ENCODE measurements around the gene CSNK1G2.

CSNK1G2 gene

DNA sequence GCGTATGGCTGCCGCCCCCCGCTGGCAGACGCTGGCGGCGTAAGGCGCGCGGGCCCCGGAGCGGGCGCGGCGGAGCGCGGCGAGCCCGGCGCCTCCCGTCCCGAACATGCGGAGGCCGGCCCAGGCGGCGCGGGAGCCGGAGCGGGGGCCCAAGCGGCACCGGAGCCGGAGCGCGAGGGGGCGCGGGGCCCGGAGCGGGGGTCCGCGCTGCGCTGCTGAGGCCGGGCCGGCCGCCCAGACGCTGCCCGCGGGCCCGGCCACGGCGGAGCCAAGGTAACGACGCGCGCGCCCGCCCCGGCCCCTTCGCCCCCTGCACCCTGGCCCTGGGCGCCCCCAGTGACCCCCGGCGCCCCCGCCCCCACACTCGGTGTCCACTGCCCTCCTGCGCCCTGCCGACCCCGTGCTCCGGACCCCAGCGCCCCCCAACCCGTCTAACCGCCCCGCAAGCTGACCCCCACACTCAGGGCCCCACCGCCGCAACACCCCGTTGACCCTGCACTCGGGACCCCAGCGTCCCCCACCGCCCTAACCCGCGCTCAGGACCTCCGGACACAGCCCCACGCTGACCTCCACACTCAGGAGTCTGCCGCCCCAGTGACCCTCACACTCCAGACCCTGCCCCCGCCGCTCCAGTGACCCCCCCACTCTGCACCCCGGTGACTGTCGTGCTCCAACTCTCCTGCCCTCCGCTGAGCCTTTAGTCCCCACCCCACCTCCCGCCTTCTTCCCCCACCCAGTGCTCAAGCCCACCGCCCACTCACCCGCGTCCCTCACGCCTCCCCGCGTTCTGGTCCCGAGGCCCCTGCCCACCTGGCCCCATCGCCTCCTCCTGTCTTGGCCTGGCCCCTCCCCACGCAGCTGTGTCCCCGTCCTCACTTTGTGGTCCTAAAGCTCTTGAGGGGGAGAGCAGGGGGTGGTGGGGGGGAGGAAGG is at the start of gene CSNK1G2:
Gene CSNK1G2, plus strand, starts transcription at position 27 of the 932 bp plus-strand sequence. CDS start 28,601 bp downstream, outside the sequence.
- H3K27ac ChIP-seq = peak within 1 kb of the TSS; percentile 99
- DNase-seq (ENCODE audit: low read depth, low spot score) = no peak

DNA sequence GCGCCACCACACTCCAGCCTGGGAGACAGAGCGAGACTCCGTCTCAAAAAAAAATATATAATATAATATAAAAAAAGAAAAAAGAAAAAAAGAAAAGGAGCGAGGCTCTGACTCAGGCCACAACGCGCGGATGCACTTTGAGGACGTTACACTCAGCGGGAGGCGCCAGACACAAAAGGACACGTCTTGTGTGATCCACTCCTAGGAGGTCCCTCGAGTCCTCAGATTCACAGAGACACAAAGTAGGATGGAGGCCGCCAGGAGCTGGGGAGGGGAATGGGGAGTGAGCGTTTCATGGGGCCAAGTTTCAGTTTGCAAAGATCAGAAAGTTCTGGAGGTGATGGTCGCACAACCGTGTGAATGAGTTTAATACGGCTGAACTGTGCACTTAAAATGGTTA is 47.2 kb upstream of the CSNK1G2 start:
- DNase-seq (ENCODE audit: low read depth, low spot score) = no peak
- H3K27ac ChIP-seq = no peak overlapping the region

DNA sequence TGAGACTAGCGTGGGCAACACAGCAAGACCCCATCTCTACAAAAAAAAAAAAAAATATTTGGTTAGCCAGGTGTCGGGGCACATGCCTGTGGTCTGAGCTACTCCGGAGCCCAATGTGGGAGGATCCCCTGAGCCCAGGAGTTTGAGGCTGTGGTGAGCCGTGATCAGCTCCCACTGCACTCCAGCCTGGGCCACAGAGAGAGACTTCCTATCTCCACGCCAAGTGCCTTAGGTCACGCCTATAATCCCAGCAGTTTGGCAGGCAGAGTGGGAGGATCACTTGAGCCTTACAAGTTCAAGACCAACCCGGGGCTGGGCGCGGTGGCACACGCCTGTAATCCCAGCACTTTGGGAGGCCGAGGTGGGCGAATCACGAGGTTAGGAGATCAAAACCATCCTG is 44.5 kb upstream of the CSNK1G2 start:
- no peak for DNase-seq (ENCODE audit: low read depth, low spot score)

DNA sequence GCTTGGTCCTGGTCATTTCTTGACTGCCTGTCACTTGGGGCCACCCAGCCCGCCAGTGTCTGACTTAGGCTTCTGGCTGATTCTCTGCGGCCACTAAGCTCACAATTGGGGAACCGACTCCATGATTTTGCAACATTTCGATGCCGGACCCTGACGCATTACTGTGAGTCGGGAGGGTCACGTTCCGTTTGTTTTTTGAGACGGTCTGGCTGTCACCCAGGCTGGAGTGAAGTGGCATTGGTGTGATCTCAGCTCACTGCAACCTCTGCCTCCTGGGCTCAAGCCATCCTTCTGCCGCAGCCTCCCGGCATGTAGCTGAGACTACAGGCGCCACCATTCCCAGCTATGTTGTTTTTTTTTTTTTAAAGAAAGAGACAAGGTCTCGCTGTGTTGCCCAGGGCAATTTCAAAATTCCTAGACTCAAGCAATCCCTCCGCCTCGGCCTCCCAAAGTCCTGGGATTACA is 39.0 kb upstream of the CSNK1G2 start:
- H3K27ac ChIP-seq = no peak overlapping the region
- DNase-seq (ENCODE audit: low read depth, low spot score) = no peak

More for the DNA sequence above, 44.5 kb upstream of the CSNK1G2 start:
- no peak overlapping the region for H3K27ac ChIP-seq

DNA sequence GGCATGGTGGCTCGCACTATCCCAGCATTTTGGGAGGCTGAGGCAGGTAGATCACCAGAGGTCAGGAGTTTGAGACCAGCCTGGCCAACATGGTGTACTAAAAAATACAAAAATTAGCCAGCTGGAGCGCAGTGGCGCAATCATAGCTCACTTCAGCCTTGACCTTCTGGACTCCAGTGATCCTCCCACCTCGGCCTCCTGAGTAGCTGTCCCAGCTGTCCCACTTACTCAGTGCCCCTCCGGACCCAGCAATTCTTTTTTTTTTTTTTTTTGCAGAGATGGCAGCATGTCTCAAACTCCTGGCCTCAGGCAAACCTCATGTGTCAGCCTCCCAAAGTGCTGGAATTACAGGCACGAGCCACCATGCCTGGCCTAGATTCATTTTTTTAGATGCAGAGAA is 38.0 kb upstream of the CSNK1G2 start:
- no peak overlapping the region for H3K27ac ChIP-seq
- no peak for DNase-seq (ENCODE audit: low read depth, low spot score)

DNA sequence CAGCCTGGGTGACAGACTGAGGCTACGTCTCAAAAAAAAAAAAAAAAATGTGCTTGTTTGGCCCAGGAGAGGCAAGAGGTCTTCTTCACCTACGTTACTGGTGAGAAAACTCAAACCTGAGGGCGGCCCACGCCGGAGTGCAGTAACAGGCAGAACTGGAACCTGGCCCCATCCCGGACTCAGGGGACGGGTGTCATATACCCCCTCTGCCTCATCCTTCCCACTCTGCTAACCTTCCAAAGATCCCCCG is 36.2 kb upstream of the CSNK1G2 start:
- peak overlapping the region; percentile 86 for H3K27ac ChIP-seq
- no peak for DNase-seq (ENCODE audit: low read depth, low spot score)

DNA sequence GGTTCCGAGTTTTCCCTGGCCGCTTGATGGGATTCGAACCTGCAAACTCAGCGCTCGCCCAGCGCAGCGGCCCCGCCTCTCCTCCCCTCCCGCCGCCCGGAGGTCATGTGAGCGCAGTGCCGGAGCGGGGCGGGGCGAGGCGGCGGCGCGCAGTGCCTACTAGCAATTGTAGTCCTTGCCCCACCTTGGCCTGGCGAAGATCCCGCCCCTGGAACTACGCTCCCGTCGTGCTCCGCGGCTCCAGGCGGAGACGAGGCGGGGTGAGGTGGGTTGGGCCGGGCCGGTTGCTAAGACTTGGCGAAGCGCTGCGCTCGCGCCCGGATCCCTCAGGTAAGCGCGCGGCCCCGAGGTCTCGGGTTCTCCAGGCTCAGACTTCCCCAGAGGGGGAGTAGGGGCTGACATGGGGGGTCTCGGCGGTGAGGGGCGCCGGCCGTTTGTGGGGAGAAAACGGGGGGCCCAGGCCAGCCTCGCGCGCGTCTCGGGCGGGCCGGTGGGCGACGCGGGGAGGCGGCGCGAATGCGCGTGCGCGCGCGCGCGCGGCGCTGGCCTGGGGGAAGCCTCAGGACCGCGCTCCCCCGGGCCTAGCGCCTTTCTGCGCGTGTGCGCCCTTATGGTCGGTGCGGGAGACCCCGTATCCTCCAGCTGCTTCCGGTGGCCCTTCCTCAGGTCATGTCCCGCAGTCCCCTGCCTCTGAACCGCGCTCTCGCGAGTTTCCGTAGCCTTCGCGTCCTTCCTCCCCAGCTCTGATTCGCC is 35.7 kb upstream of the CSNK1G2 start, which contains the start of the genes ADAT3 and SCAMP4:
Gene ADAT3, plus strand, starts transcription at position 290 of the 753 bp plus-strand sequence. CDS start 6,649 bp downstream, outside the sequence.
Gene SCAMP4, plus strand, starts transcription at position 290 of the 753 bp plus-strand sequence. CDS start 9,621 bp downstream, outside the sequence.
- peak; percentile 98 for DNase-seq (ENCODE audit: low read depth, low spot score)
- H3K27ac ChIP-seq = peak within 1 kb of the TSS; percentile 86

DNA sequence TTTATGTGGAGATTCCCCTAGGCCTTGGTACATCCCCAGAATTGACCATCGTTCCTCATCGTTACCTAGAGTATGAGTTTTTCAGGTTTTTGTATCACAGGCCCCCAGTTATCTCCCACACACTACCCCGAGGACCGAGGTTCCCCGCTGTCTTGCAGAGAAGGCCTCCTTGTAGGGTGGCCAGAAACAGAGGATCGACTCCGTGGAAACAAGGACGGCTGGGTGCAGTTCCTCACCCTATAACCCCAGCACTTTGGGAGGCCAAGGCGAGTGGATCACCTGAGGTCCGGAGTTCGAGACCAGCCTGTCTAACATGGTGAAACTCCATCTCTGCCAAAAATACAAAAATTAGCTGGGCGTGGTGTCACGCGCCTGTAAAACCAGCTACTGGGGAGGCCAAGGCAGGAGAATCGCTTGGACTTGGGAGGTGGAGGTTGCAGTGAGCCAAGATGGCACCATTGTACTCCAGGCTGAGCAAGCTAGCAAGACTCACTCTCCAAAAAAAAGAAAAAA is 35.1 kb upstream of the CSNK1G2 start:
- no peak for DNase-seq (ENCODE audit: low read depth, low spot score)
- H3K27ac ChIP-seq = peak overlapping the region; percentile 86

DNA sequence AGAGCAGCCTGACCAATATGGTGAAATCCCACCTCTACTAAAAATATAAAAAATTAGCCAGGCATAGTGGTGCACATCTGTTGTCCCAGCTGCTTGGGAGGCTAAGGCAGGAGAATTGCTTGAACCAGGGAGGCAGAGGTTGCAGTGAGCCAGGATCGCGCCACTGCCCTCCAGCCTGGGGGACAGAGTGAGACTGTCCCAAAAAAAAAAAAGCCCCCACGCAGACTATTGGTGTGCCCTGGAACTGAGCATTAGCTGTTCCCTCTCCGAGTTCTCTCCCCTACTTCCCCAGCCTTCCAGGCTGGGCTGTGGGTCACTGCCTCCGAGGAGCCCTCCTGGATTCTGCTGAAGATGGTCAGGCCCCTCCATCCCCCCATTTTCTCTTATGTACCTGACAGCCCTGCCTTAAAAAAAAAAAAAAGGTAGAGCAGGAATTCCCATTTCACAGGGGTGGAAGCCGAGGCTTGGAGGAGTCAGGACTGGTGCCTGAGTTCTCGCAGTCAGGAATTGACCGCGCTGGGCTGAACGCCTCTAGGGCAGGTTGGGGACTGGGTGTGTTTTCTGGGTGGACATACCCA is 33.9 kb upstream of the CSNK1G2 start:
- no peak for DNase-seq (ENCODE audit: low read depth, low spot score)
- peak overlapping the region; percentile 61 for H3K27ac ChIP-seq

DNA sequence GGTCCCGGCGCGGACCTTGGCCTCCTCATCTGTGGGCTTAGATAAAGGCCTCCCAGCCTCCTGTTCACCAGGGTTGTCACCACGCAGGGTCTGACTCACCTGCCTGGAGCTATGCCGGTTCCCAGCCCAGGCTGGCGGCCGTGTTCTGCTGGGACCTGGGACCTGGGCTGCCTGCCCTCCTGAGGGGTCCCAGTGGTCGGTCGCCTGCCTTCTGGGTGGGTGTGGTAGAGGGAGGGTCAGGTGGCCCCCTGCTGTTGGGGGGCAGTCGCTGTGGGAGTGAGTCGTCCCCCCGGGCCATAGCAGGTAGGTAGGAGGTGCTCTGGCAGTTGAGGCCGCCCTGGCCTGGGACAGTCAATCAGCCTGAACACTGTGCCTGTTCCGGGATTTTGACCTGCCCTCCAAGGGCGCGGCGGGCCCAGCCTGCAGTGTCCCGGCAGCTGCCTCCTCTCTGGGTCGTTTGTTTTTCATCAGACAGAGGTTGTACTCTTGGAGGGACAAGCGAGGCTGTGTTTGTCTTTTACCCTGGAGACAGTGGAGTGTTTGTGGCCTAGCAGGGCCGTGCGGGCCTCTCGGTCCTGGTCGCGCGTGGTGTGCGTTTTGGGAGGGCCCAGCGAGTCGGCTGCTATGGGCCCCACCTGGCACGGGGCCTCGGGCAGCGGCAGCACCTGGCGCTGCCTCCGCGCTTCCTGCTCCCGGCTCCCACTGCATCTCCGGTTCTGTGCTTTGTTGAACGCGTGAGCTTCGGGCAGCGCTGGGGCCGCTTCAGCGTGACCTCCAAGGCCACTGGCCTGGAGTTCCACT is 33.2 kb upstream of the CSNK1G2 start:
- H3K27ac ChIP-seq = peak overlapping the region; percentile 61
- no peak for DNase-seq (ENCODE audit: low read depth, low spot score)

DNA sequence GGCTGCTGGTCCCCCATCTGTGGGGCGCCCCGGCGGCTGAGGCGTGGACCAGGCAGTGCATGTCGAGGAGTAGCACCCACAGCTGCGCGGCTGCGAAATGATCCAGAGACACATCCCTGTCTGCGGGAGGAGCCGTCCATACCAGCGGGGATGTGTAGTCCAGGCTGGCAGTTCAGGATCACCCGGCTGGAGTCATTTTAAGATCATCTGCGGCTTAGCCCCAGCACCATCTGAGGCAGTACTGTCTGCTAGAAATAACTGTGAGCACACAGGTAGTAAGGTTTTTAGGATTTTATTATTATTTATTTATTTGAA is 32.7 kb upstream of the CSNK1G2 start:
- H3K27ac ChIP-seq = peak overlapping the region; percentile 61
- DNase-seq (ENCODE audit: low read depth, low spot score) = no peak

DNA sequence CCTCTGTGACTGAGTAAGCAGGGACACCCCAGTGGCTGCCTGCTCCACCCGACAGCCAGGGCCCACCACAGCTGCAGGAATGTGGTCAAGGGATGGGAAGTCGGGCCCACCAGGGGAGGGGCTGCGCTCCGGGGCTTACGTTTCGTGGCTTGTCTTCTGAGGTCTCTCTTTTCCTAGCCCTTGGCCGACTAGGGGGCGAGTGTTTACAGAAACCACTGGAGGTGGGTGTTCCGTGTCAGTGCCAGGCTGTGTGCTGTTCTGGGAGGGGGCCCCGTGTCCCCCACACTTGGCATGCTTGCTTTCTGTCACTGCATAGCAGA is 31.3 kb upstream of the CSNK1G2 start:
- no peak for DNase-seq (ENCODE audit: low read depth, low spot score)
- no peak overlapping the region for H3K27ac ChIP-seq

DNA sequence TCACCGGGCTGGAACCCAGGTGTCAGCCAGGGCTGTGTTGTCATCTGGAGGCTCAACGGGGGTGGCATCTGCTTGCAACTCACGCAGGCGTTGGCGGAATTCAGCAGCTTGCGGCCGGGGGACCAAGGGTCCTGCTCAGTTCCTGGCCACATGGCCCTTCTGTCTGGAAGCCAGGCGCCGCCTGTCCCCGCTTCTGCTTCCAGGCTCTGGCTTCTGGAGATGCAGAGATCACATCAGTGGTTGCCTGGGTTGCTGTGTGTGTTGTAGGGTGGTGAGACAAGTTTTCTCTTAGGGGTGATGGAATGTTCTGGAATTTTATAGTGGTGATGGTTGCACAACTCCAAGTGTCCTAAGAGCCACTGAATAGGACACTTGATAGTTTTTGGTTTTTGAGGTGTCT is 30.8 kb upstream of the CSNK1G2 start:
- H3K27ac ChIP-seq = no peak overlapping the region

DNA sequence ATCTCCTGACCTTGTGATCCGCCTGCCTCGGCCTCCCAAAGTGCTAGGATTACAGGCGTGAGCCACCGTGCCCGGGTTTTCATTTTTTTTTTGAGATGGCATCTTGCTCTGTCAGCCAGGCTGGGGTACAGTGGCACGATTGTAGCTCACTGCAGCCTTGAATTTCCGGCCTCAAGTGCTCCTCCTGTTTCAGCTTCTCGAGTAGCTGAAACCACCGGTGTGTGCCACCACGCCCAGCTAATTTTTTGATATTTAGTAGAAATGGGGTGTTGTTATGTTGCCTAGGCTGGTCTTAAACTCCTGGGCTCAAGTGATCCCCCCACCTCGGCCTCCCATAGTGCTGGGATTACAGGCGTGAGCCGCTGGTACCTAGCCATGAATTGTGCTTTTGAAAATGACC is 29.9 kb upstream of the CSNK1G2 start:
- no peak for DNase-seq (ENCODE audit: low read depth, low spot score)
- no peak overlapping the region for H3K27ac ChIP-seq

More for the DNA sequence above, 30.8 kb upstream of the CSNK1G2 start:
- no peak for DNase-seq (ENCODE audit: low read depth, low spot score)

DNA sequence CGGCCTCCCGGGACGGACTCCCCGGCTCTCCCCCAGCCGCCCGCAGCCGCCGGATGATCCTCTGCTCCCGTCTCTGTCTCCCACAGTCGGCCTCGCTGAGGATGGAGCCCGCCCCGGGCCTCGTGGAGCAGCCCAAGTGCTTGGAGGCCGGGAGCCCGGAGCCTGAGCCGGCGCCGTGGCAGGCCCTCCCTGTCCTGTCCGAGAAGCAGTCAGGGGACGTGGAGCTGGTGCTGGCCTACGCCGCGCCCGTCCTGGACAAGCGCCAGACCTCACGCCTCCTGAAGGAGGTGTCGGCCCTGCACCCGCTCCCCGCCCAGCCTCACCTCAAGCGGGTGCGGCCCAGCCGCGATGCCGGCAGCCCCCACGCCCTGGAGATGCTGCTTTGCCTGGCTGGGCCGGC is 29.0 kb upstream of the CSNK1G2 start:
- DNase-seq (ENCODE audit: low read depth, low spot score) = no peak
- no peak overlapping the region for H3K27ac ChIP-seq

DNA sequence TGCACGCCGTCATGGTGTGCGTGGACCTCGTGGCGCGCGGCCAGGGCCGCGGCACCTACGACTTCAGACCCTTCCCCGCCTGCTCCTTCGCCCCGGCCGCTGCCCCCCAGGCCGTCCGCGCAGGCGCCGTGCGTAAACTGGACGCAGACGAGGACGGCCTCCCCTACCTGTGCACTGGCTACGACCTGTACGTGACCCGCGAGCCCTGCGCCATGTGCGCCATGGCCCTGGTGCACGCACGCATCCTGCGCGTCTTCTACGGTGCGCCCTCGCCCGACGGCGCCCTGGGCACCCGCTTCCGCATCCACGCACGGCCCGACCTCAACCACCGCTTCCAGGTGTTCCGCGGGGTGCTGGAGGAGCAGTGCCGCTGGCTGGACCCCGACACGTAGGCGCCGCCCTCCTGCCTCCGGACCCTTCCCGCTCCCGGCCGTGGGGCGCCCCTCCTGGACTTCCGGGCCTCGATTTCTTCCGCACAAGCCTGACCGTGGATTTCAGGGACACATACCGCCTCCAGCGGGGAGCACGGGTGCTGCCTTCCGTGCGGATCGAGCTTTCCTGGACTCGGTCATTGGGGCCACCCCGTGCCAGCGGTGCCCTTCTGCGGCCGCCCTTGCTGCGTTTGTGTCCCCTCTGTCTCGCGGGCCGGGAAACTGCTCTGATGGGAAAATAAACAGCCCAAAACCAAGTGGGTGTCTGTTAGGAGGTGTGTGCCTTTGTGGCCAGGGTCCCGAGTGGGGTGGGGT is 28.0 kb upstream of the CSNK1G2 start:
- DNase-seq (ENCODE audit: low read depth, low spot score) = no peak
- no peak overlapping the region for H3K27ac ChIP-seq

DNA sequence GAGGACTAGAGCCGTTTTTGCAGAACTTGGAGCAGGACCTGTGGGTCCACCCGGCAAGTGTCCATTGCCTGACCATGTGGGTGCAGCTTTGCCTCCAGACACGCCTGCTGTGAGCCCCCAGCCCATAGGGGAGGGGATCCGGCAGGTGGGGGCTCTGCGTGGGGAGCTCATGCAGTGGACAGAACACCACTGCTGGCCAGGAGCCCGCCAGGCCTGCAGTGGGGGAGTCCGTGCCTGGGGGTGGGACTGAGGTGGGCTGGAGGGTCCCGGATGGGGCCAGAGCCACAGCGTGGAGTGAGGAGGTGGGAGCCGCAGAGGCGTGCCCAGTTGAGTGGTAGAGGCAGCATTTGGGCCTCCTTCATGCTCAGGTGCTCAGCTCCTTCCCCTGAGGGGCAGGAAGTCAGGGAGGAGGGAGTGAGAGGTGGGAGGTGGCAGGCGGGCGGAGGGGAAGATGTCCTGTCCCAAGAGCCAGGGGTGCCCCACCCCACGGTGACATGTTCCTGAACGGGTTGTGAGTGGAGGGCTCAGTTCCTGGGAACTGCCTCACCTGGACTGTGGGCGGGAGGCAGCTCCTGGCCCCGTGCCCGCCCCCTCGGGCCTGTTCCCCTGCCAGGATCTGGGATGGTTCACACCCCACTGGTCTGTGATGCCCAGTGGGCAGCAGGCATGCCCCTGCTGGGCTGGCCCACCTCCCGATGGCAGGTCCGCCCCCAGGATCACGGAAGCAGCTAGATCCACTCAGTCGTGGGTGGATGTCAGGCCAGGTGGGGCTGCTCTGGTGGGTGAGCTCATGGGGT is 27.0 kb upstream of the CSNK1G2 start:
- DNase-seq (ENCODE audit: low read depth, low spot score) = no peak
- H3K27ac ChIP-seq = no peak overlapping the region

DNA sequence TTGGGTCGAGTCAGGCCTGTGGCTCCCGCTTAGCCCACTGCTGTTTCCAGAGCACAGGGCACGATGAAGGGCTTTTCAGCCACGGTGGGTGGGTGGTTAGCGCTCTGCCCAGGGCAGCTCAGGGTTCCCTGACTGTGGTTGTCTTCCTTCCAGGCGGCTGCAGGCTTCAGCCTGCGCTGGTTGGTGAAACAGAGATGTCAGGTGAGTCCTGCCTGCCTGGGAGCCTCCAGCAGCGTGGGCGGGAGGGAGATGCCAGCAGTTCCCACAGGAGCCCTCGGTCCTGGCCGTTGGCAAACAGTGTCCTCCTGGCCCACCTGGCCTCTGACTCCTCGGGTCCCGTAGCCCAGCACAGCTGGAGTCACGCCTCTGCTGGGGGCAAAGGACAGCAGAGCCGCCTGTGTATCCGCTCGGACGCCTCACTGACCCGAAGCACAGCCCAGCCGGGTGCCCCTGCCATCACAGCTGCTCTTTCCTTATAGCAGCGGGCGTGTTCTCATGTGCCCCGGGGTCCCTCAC is 26.1 kb upstream of the CSNK1G2 start:
- DNase-seq (ENCODE audit: low read depth, low spot score) = no peak
- H3K27ac ChIP-seq = no peak overlapping the region

Data from epithelial cell of prostate (primary cell).